Transverse colon (tissue), 3 donors: Measurements from ENCODE around the gene ZNF622.

Source experiments
- CTCF ChIP-seq, 5 experiments: fragments of 200-600 bp in 3 of 5; fragments of 450-650 bp in 2 of 5; sonication (generic) in 3 of 5; IDR thresholded peaks; 1 replicate in 2 of 5; 2 replicates in 3 of 5; pipeline ENCODE4 v1.5.1; 2016 to 2017; ENCODE audit warnings: antibody characterized with exemption in 5 of 5, inconsistent platforms in 3 of 5, mild to moderate bottlenecking in 2 of 5, moderate library complexity in 1 of 5
- POLR2A ChIP-seq: fragments of 450-650 bp; IDR thresholded peaks from one replicate; pipeline ENCODE4 v1.6.1; 2016; ENCODE audit warnings: antibody characterized with exemption, mild to moderate bottlenecking, moderate library complexity

- no peak for TF ChIP-seq CTCF (IDR thresholded peaks at IDR 0.05)
- TF ChIP-seq POLR2A, result no peak
Measured at GRCh38 chr5:16461026-16461425, 4.6 kb downstream of the ZNF622 start.
